Naive B cell (primary cell): ENCODE measurements around the gene DPYD. TPM values are rescaled to one million over a fixed set of nuclear protein-coding genes. Genes with fewer than 3 reads are reported as not detected.

Experiments used
- ATAC-seq, 2 donors: fragments of 150-1000 bp; cut with Tn5 transposase; 2 replicates each; pipeline ENCODE4 v1.10.0; 2021; ENCODE audit warnings: low read depth in 2 of 2, mild to moderate bottlenecking in 2 of 2, moderate library complexity in 2 of 2
- DNase-seq: peaks from one replicate; pipeline ENCODE4 v3.0.0; 2022
- H3K27ac Mint-ChIP-seq, 6 donors: one replicate each; pipeline ENCODE4 v1.8.0; 2020 to 2022; ENCODE audit warnings: mild to moderate bottlenecking in 6 of 6, mixed read lengths in 6 of 6, moderate library complexity in 5 of 6, inconsistent platforms in 2 of 6
- H3K27me3 Mint-ChIP-seq, 3 donors: one replicate each; pipeline ENCODE4 v1.8.0; 2021 to 2022; ENCODE audit warnings: mixed read lengths in 3 of 3, mild to moderate bottlenecking in 1 of 3
- H3K36me3 Mint-ChIP-seq, 2 donors: one replicate each; pipeline ENCODE4 v1.8.0; 2020 to 2022; ENCODE audit warnings: mixed read lengths in 2 of 2, inconsistent platforms in 1 of 2, mild to moderate bottlenecking in 1 of 2
- H3K4me1 Mint-ChIP-seq, 3 donors: one replicate each; pipeline ENCODE4 v1.8.0; 2020 to 2022; ENCODE audit warnings: mixed read lengths in 3 of 3, inconsistent platforms in 1 of 3, mild to moderate bottlenecking in 1 of 3, moderate library complexity in 1 of 3
- H3K4me3 Mint-ChIP-seq, 8 donors: one replicate each; pipeline ENCODE4 v1.8.0; 2020 to 2022; ENCODE audit warnings: mild to moderate bottlenecking in 8 of 8, mixed read lengths in 8 of 8, moderate library complexity in 8 of 8, inconsistent platforms in 2 of 8
- H3K9me3 Mint-ChIP-seq, 7 donors: one replicate each; pipeline ENCODE4 v1.8.0; 2020 to 2022; ENCODE audit warnings: mixed read lengths in 7 of 7, mild to moderate bottlenecking in 5 of 7, inconsistent platforms in 2 of 7, moderate library complexity in 1 of 7
- polyA plus RNA-seq, 6 donors: library from polyadenylated mRNA; unstranded; fragments of 300-500 nt; fragmentation: Illumina TruSeq; gene quantifications; one replicate each; pipeline ENCODE4 v1.2.3, GENCODE V29; 2021; ENCODE audit warnings: low read depth in 6 of 6

DPYD gene
- polyA plus RNA-seq, 6 donors from 2014 or later: 13.9 to 24.6 (median 19.1) TPM

DNA sequence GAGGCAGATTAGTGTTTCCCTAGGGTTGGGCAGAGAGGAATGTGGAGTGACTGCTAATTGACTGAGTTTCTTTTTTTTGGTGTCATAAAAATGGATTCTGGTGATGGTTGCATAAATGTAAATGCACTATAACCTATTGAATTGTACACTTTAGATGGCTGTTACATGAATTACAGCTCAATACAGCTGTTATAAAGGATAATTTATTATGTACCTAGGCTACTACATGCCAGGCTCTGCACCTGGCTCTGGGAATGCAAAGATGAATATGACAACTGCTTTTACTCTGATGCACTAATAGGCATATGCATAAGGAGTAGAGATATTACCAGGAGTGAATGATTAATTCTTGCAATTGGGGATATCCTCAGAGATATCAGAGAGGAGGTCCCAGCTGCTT is 854.0 kb downstream of the DPYD start:
- peak overlapping the region in 1 of 6 donors; percentile 58 for H3K27ac Mint-ChIP-seq
- no peaks in the 10 kb centered on the region for H3K36me3 Mint-ChIP-seq
- no peak overlapping the region for H3K4me3 Mint-ChIP-seq
- no peaks in the 10 kb centered on the region for H3K4me1 Mint-ChIP-seq
- ATAC-seq: no peak
- H3K9me3 Mint-ChIP-seq: peaks cover 0 to 8% (median 1%) of the 10 kb centered on the region in 7 donors
- H3K27me3 Mint-ChIP-seq: no peaks in the 10 kb centered on the region
- no peak for DNase-seq

DNA sequence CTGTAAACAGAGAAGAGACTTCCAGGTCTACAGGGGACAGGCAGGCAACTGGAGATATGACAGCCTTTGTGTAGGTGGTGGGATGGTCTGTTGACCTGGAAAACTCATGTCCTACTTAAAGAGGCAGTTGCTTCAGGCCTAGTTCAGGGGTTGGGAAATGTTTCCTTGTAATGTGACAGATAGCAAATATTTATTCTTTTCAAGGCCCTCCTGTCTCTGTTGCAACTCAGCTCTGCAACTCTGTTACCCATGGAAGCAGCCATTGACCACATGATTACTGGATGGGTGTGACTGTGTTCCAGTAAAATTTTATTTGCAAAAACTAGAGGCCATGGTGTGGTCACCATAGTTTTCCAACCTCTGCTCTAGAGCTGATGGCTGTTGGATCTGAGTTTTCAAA is 857.3 kb downstream of the DPYD start:
- H3K27ac Mint-ChIP-seq: no peak overlapping the region
- no peaks in the 10 kb centered on the region for H3K27me3 Mint-ChIP-seq
- ATAC-seq: no peak
- H3K9me3 Mint-ChIP-seq: peaks cover 0 to 20% (median 3%) of the 10 kb centered on the region in 7 donors
- H3K36me3 Mint-ChIP-seq: peaks cover 0 to 4% of the 10 kb centered on the region in 2 donors
- no peak for DNase-seq
- no peaks in the 10 kb centered on the region for H3K4me1 Mint-ChIP-seq
- H3K4me3 Mint-ChIP-seq: no peak overlapping the region

DNA sequence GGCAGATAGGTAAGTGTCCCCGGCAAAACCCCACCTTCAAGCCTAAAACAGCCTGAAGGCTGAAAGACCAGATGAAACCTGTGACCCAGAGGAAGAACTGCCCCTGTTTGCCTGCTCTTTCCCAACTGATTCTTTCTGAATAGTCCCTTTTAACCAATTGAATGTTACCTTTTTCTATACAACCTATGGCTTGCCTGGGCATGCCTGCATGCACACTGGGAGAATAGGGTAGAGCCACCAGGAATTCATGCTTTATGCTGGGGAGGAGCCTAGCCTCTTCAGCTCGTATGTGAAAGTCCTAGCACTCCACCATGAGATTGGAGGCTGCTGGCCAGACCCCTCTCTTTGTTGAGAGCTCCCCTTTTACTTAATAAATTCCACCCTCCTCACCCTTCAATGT is 859.2 kb downstream of the DPYD start:
- peaks cover 3 to 38% (median 10%) of the 10 kb centered on the region in 7 donors for H3K9me3 Mint-ChIP-seq
- H3K4me1 Mint-ChIP-seq: no peaks in the 10 kb centered on the region
- no peak overlapping the region for H3K4me3 Mint-ChIP-seq
- no peak overlapping the region for H3K27ac Mint-ChIP-seq
- H3K27me3 Mint-ChIP-seq: no peaks in the 10 kb centered on the region
- H3K36me3 Mint-ChIP-seq: peaks cover 0 to 9% of the 10 kb centered on the region in 2 donors
- ATAC-seq (no peak), DNase-seq (no peak)

DNA sequence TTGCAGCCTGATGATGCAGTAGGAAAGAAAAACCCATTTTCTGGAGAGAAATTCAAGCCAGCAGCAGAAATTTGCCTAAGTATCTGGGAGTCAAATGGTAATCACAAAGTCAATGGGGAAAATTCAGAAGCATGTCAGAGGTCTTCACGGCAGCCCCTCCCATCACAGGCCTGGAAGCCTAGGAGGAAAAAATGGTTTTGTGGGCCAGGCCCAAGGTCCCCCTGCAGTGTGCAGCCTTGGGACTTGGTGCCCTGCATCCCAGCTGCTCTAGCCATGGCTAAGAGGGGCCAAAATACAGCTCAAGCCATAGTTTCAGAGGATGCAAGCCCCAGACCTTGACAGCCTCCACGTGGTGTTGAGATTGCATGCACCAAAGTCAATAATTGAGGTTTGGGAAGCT is 864.4 kb downstream of the DPYD start:
- no peaks in the 10 kb centered on the region for H3K27me3 Mint-ChIP-seq
- peaks cover 11 to 46% (median 16%) of the 10 kb centered on the region in 7 donors for H3K9me3 Mint-ChIP-seq
- H3K36me3 Mint-ChIP-seq: peaks cover 0 to 9% of the 10 kb centered on the region in 2 donors
- DNase-seq (no peak), ATAC-seq (no peak)
- H3K27ac Mint-ChIP-seq: no peak overlapping the region
- no peak overlapping the region for H3K4me3 Mint-ChIP-seq
- no peaks in the 10 kb centered on the region for H3K4me1 Mint-ChIP-seq

DNA sequence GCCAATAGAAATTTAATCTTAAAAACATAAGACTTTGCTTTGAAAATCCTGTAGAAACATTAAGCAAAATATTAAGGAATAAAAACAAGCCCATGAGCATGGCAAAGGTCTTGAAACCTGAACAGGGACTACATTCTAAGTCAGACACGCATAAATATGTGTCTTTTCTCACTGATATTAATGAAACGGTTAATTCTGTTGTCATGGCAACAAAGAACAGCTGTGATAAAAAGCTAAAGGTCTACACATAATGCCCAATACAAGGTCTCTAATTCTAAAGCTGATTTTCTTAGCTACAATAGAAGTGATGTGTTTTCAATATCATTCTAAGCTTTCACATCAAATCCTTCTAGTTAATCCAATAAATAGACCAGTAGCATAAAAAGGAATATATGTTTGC is 867.6 kb downstream of the DPYD start:
- Mint-ChIP-seq H3K36me3 (peaks cover 0 to 2% of the 10 kb centered on the region in 2 donors), H3K4me1 (no peaks in the 10 kb centered on the region), H3K4me3 (no peak overlapping the region), H3K27me3 (peaks cover 0 to 5% (median 0%) of the 10 kb centered on the region in 3 donors), H3K27ac (no peak overlapping the region), H3K9me3 (peaks cover 5 to 31% (median 14%) of the 10 kb centered on the region in 7 donors)
- ATAC-seq (no peak), DNase-seq (no peak)

DNA sequence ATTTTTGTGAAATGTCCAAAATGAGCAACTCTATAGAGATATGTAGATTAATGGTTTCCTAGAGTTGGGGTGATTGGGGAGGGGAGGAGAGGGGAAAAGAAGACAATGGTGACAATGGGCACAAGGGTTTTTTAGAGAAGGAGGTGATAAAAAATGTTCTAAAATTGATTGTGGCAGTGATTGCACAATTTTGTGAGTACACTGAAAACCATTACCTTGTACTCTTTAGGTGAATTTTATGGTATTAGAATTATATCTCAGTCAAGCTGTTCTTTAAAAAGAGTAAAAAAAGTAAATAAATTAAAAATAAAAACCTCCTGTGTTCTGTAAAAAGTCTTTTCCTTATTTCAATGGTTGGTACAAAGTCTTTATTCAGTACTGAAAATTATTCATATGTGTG is 869.0 kb downstream of the DPYD start:
- Mint-ChIP-seq H3K9me3 (peaks cover 5 to 17% (median 9%) of the 10 kb centered on the region in 7 donors), H3K4me3 (no peak overlapping the region), H3K4me1 (no peaks in the 10 kb centered on the region), H3K36me3 (no peaks in the 10 kb centered on the region), H3K27ac (no peak overlapping the region), H3K27me3 (peaks cover 0 to 5% (median 0%) of the 10 kb centered on the region in 3 donors)
- ATAC-seq (no peak), DNase-seq (no peak)

DNA sequence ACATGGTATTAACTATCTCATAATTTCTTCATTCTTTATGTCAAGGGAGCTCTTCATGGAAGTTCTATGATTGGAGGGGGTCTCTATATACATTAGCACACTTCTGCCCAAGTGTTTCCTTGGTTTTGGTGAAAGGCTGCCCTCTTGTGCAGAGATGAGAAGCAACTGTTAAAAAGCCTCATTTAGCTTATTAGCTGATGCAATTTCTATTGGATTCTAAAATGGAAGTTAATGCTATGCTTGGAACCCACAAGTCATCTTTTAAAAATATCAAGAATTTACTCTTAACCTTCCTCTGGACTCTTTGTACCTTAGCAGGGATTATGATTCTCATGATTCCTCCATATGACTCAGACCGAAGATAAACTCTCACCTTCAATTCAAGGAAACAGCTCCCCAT is 870.3 kb downstream of the DPYD start:
- peaks cover 0 to 7% (median 2%) of the 10 kb centered on the region in 7 donors for H3K9me3 Mint-ChIP-seq
- H3K27ac Mint-ChIP-seq: no peak overlapping the region
- H3K4me3 Mint-ChIP-seq: no peak overlapping the region
- H3K4me1 Mint-ChIP-seq: no peaks in the 10 kb centered on the region
- H3K36me3 Mint-ChIP-seq: no peaks in the 10 kb centered on the region
- H3K27me3 Mint-ChIP-seq: peaks cover 0 to 5% (median 0%) of the 10 kb centered on the region in 3 donors
- no peak for ATAC-seq
- DNase-seq: no peak

DNA sequence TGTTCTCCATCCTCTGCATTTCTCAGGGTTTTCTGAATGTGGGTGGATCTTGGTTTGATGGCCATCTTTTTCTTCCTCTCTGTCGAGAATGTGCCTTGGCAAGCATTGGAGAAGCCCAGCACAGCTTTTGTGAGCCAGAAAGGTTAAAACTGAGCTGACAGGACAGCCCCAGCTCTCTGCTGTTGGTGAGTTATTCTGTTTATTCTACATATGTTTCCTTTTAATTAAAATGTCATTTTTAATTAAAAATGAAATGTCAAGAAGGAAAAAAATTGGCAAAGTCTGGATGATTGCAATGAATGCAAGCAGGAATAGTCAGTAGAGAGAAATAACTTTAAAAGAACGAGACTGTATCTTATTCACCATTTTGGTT is 873.4 kb downstream of the DPYD start:
- ATAC-seq: no peak
- H3K27ac Mint-ChIP-seq: no peak overlapping the region
- peaks cover 0 to 5% (median 0%) of the 10 kb centered on the region in 3 donors for H3K27me3 Mint-ChIP-seq
- H3K4me3 Mint-ChIP-seq: no peak overlapping the region
- peaks cover 0 to 8% (median 4%) of the 10 kb centered on the region in 7 donors for H3K9me3 Mint-ChIP-seq
- no peak for DNase-seq
- H3K36me3 Mint-ChIP-seq: no peaks in the 10 kb centered on the region
- H3K4me1 Mint-ChIP-seq: no peaks in the 10 kb centered on the region

DNA sequence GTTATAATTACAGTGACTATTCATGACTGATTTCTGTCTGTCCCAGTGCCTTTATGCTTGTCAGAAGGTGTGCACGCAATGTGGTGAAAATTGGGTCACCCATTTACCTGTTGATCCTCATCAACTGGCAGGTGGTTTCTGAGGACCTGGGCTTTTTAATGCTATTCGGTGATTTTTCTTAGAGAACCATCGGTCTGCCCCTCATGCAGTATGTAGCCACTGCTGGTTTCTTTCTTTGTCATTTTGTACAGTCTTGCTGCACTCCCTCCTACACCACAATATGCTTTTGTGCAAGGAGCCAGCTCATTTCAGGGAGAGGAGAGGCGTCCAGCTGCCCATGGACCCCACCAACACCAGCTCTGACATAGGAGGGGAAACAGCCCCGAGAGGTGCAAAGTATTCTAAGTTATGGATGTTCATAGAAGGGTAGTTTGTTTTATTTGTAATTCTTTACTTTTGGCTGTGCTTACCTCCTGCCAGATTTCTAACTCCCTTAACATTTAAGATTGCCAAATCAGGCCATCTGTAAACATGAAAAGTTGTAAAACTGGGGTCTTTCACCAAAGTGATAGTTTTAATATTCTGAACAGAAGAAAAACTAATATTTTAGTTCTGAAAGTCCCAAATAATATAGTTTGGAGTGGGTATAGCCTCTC is 873.9 kb downstream of the DPYD start:
- Mint-ChIP-seq H3K27ac (no peak overlapping the region), H3K4me1 (no peaks in the 10 kb centered on the region), H3K9me3 (peaks cover 0 to 12% (median 8%) of the 10 kb centered on the region in 7 donors), H3K4me3 (no peak overlapping the region), H3K27me3 (peaks cover 0 to 7% (median 0%) of the 10 kb centered on the region in 3 donors), H3K36me3 (no peaks in the 10 kb centered on the region)
- DNase-seq (no peak), ATAC-seq (no peak)

DNA sequence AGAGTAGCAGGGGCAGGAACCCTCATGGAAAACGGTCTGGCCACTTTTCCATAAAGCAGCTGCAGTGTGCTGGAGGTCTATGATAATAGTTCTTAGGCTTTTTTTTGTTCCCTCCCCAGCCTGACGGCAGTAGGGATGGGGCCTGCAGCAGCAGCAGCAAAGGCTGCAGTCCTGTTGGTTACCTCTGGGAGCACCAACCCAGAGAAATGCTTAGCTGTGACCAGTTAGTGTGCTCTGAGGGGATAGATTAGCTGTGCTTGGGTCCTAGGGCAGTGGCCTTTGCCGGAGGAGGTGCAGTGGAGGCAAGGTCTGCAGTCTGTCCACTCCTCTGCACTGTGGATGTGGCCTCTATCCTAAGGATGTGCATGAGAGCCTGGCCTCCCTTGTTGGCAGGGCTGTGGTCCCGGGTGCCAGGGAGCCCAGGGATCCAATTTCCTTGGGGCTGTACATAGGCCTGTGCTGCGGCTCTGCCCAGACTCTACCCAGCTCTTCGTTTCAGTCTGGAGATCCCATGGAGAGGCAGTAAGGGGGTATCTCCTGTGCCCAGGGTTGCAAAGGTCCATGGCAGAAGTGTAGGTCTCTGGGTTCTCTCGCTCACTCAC is 876.6 kb downstream of the DPYD start:
- Mint-ChIP-seq H3K9me3 (peaks cover 0 to 27% (median 22%) of the 10 kb centered on the region in 7 donors), H3K4me3 (no peak overlapping the region), H3K4me1 (no peaks in the 10 kb centered on the region), H3K27me3 (peaks cover 0 to 10% (median 6%) of the 10 kb centered on the region in 3 donors), H3K27ac (no peak overlapping the region), H3K36me3 (no peaks in the 10 kb centered on the region)
- DNase-seq (no peak), ATAC-seq (no peak)

DNA sequence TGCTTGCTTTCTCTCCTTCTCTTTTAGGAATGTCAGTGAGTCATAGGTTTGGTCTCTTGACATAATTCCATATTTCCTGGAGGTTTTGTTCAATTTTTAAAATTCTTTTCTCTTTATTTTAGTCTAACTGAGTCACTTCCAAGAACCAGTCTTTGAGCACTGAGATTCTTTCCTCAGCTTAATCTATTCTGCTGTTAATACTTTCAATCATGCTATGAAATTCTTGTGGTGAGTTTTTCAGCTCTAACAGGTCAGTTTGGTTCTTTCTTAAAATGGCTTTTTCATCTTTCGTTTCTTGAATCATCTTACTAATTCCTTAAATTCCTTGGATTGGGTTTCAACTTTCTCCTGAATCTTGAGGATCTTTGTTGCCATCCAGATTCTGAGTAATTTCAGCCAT is 878.3 kb downstream of the DPYD start:
- Mint-ChIP-seq H3K4me3 (no peak overlapping the region), H3K36me3 (no peaks in the 10 kb centered on the region), H3K27ac (no peak overlapping the region), H3K9me3 (peaks cover 0 to 41% (median 22%) of the 10 kb centered on the region in 7 donors), H3K27me3 (peaks cover 0 to 6% (median 5%) of the 10 kb centered on the region in 3 donors), H3K4me1 (no peaks in the 10 kb centered on the region)
- no peak for DNase-seq
- no peak for ATAC-seq

DNA sequence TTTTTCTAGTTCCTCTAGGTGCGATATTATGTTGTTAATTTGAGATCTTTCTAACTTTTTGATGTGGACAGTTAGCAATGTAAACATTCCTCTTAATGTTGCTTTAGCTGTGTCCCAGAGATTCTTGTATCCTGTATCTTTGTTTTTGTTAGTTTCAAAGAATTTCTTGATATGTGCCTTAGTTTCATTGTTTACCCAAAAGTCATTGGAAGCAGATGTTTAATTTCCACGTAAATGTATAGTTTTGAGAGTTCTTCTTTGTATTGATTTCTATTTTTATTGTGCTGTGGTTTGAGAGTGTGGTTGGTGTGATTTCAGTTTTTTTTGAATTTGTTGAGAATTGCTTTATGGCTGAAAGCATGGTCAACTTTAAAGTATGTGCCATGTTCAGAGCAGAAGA is 879.8 kb downstream of the DPYD start:
- no peak overlapping the region for H3K4me3 Mint-ChIP-seq
- no peaks in the 10 kb centered on the region for H3K36me3 Mint-ChIP-seq
- no peak for ATAC-seq
- DNase-seq: no peak
- H3K27me3 Mint-ChIP-seq: peaks cover 0 to 6% (median 5%) of the 10 kb centered on the region in 3 donors
- H3K4me1 Mint-ChIP-seq: no peaks in the 10 kb centered on the region
- peaks cover 0 to 41% (median 22%) of the 10 kb centered on the region in 7 donors for H3K9me3 Mint-ChIP-seq
- no peak overlapping the region for H3K27ac Mint-ChIP-seq

DNA sequence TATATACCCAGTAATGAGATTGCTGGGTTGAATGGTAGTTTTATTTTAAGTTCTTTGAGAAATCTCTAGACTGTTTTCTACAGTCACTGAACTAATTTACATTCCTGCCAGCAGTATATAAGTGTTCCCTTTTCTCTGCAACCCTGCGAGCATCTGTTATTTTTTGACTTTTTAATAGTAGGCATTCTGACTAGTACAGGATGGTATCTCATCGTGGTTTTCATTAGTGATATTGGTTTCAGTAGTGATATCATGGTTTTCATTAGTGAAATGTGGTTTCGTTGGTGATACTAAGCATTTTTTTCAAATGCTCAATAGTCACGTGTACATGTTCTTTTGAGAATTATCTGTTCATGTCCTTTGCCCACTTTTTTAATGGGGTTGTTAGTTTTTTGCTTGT is 882.4 kb downstream of the DPYD start:
- ATAC-seq (no peak), DNase-seq (no peak)
- H3K4me3 Mint-ChIP-seq: no peak overlapping the region
- no peak overlapping the region for H3K27ac Mint-ChIP-seq
- no peaks in the 10 kb centered on the region for H3K4me1 Mint-ChIP-seq
- H3K36me3 Mint-ChIP-seq: no peaks in the 10 kb centered on the region
- peaks cover 0 to 41% (median 22%) of the 10 kb centered on the region in 7 donors for H3K9me3 Mint-ChIP-seq
- H3K27me3 Mint-ChIP-seq: peaks cover 0 to 6% (median 5%) of the 10 kb centered on the region in 3 donors

DNA sequence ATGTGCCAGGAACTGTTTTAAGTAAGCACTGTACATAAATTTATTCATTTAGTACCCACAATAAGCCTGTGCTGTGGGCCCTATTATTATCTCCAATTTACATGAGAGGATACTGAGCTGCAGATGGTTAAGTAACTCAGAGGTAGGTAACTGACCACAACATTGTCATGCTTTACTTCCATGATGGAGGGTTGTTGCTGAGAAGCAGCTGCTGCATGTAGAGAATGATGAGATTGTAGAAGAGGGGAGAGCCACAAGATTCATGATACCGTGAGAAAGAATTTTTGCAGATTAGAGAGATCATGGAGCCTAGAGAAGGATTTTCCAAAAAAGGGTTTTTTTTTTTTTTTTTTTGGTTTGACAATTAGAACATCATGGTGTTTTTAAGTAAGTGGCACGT is 886.2 kb downstream of the DPYD start:
- H3K27ac Mint-ChIP-seq: no peak overlapping the region
- H3K4me3 Mint-ChIP-seq: no peak overlapping the region
- H3K27me3 Mint-ChIP-seq: peaks cover 0 to 8% (median 0%) of the 10 kb centered on the region in 3 donors
- no peaks in the 10 kb centered on the region for H3K4me1 Mint-ChIP-seq
- peaks cover 4 to 31% (median 13%) of the 10 kb centered on the region in 7 donors for H3K9me3 Mint-ChIP-seq
- ATAC-seq: no peak
- no peak for DNase-seq
- no peaks in the 10 kb centered on the region for H3K36me3 Mint-ChIP-seq
